Measurements from ENCODE around the gene KRTAP9-3.
"Not testable (repeated sequence)": the region's sequence is repeated elsewhere in the genome, so short reads cannot be mapped to it uniquely, and the experiment has no call there.

KRTAP9-3 gene

GRCh38 chr17:41267711-41268110, 35.5 kb downstream of the KRTAP9-3 start:
- no peak overlapping the region for H3K4me3 Mint-ChIP-seq
- H3K9me3 Mint-ChIP-seq (ENCODE audit: low read depth): no peaks in the 10 kb centered on the region
- no peak overlapping the region for H3K27ac Mint-ChIP-seq
- no peaks in the 10 kb centered on the region for H3K36me3 Mint-ChIP-seq
- H3K4me1 Mint-ChIP-seq (ENCODE audit: low read depth): peaks cover 4% of the 10 kb centered on the region
- peaks cover 3% of the 10 kb centered on the region for H3K27me3 Mint-ChIP-seq

GRCh38 chr17:41271323-41271722, 39.1 kb downstream of the KRTAP9-3 start:
- H3K36me3 Mint-ChIP-seq; H3K4me3 Mint-ChIP-seq; H3K9me3 Mint-ChIP-seq (ENCODE audit: low read depth); H3K27ac Mint-ChIP-seq; H3K27me3 Mint-ChIP-seq; H3K4me1 Mint-ChIP-seq (ENCODE audit: low read depth): not testable (repeated sequence)

- no peak overlapping the region for H3K4me3 Mint-ChIP-seq
- H3K27me3 Mint-ChIP-seq: peaks cover 6% of the 10 kb centered on the region
- H3K27ac Mint-ChIP-seq: no peak overlapping the region
- no peaks in the 10 kb centered on the region for H3K9me3 Mint-ChIP-seq (ENCODE audit: low read depth)
- peaks cover 5% of the 10 kb centered on the region for H3K4me1 Mint-ChIP-seq (ENCODE audit: low read depth)
- no peaks in the 10 kb centered on the region for H3K36me3 Mint-ChIP-seq
Observed at GRCh38 chr17:41271858-41272257, 39.6 kb downstream of the KRTAP9-3 start.

GRCh38 chr17:41275648-41276190, 43.5 kb downstream of the KRTAP9-3 start, which contains the start of gene KRTAP9-7:
KRTAP9-7 (plus strand) TSS chr17:41275698; CDS start chr17:41275698, 0 bp downstream.
- H3K27ac Mint-ChIP-seq; H3K4me3 Mint-ChIP-seq; H3K9me3 Mint-ChIP-seq (ENCODE audit: low read depth); H3K4me1 Mint-ChIP-seq (ENCODE audit: low read depth); H3K36me3 Mint-ChIP-seq; H3K27me3 Mint-ChIP-seq: not testable (repeated sequence)

GRCh38 chr17:41278176-41278955, 46.1 kb downstream of the KRTAP9-3 start:
- peaks cover 3% of the 10 kb centered on the region for H3K27me3 Mint-ChIP-seq
- H3K4me3 Mint-ChIP-seq: no peak overlapping the region
- H3K4me1 Mint-ChIP-seq (ENCODE audit: low read depth): peaks cover 2% of the 10 kb centered on the region
- no peaks in the 10 kb centered on the region for H3K9me3 Mint-ChIP-seq (ENCODE audit: low read depth)
- no peak overlapping the region for H3K27ac Mint-ChIP-seq
- H3K36me3 Mint-ChIP-seq: peaks cover 2% of the 10 kb centered on the region
